ENCODE data around the gene MYL4.
"Not testable (repeated sequence)": the region's sequence is repeated elsewhere in the genome, so short reads cannot be mapped to it uniquely, and the experiment has no call there.

DNA sequence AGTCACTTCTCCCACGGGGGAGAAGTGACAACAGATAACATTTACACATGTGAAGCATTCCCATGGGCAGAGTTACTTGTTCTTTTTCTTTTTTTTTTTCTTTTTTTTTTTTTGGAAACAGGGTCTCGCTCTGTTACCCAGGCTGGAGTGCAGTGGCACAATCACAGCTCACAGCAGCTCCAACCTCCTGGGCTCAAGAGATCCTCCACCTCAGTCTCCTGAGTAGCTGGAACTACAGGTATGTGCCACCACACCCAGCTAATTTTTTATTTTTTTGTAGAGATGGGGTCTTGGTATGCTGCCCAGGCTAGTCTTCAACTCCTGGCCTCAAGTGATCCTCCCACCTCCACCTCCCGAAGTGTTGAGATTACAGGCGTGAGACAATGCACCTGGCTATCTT is 40.3 kb upstream of the MYL4 start:
- TF ChIP-seq, protein P1, sequence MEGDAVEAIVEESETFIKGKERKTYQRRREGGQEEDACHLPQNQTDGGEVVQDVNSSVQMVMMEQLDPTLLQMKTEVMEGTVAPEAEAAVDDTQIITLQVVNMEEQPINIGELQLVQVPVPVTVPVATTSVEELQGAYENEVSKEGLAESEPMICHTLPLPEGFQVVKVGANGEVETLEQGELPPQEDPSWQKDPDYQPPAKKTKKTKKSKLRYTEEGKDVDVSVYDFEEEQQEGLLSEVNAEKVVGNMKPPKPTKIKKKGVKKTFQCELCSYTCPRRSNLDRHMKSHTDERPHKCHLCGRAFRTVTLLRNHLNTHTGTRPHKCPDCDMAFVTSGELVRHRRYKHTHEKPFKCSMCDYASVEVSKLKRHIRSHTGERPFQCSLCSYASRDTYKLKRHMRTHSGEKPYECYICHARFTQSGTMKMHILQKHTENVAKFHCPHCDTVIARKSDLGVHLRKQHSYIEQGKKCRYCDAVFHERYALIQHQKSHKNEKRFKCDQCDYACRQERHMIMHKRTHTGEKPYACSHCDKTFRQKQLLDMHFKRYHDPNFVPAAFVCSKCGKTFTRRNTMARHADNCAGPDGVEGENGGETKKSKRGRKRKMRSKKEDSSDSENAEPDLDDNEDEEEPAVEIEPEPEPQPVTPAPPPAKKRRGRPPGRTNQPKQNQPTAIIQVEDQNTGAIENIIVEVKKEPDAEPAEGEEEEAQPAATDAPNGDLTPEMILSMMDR (IDR thresholded peaks at IDR 0.05): not testable (repeated sequence)
- not testable (repeated sequence) for TF ChIP-seq POLR2A (IDR thresholded peaks at IDR 0.05)
